Epithelial cell of esophagus (primary cell): Measurements from ENCODE around the gene ALG1.

ENCODE experiments used
- DNase-seq: peaks from one replicate; pipeline ENCODE4 v3.0.0; 2010; ENCODE audit warnings: low read depth
- H3K4me3 ChIP-seq: 2 replicates; pipeline ENCODE4 v1.5.1; 2011; ENCODE audit warnings: mild to moderate bottlenecking, low read length, control low read depth
- TF ChIP-seq, protein P1 (sequence below): IDR thresholded peaks from 2 replicates; pipeline ENCODE4 v1.5.1; 2011; ENCODE audit warnings: low read depth, mild to moderate bottlenecking, low read length, control low read depth, inconsistent platforms; ENCODE audit not compliant: insufficient read depth; ENCODE audit errors: missing control alignments

ALG1 gene, protein sequence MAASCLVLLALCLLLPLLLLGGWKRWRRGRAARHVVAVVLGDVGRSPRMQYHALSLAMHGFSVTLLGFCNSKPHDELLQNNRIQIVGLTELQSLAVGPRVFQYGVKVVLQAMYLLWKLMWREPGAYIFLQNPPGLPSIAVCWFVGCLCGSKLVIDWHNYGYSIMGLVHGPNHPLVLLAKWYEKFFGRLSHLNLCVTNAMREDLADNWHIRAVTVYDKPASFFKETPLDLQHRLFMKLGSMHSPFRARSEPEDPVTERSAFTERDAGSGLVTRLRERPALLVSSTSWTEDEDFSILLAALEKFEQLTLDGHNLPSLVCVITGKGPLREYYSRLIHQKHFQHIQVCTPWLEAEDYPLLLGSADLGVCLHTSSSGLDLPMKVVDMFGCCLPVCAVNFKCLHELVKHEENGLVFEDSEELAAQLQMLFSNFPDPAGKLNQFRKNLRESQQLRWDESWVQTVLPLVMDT

DNA sequence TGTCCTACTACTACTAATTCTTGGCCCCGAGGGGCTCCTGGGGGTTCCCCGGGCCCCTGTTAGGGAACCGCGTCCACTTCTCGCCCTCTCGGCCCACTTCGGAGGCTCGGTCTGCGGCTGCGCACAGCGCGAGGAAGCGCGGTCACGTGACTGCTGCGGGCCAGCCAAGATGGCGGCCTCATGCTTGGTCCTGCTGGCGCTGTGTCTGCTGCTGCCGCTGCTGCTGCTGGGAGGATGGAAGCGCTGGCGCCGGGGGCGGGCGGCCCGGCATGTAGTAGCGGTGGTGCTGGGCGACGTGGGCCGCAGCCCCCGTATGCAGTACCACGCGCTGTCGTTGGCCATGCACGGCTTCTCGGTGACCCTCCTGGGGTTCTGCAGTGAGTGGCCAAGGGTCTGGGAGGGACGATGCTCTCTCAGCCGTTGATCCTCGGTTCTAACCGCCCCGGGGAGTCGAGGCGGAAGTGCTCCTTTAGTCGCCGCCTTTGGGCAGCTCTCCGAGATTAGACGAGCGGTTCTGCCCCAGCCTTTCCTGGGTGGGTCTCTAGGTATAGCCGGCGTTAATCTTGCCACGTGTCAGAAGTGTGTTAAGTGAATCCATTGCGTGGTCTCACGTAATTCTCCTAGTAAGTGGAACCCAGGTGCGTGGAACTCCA, at the start of gene ALG1:
TSS of gene ALG1 (plus strand) at position 163 of the 653 bp plus-strand sequence. CDS start at position 170, 7 bp downstream.
- TF ChIP-seq, protein P1, sequence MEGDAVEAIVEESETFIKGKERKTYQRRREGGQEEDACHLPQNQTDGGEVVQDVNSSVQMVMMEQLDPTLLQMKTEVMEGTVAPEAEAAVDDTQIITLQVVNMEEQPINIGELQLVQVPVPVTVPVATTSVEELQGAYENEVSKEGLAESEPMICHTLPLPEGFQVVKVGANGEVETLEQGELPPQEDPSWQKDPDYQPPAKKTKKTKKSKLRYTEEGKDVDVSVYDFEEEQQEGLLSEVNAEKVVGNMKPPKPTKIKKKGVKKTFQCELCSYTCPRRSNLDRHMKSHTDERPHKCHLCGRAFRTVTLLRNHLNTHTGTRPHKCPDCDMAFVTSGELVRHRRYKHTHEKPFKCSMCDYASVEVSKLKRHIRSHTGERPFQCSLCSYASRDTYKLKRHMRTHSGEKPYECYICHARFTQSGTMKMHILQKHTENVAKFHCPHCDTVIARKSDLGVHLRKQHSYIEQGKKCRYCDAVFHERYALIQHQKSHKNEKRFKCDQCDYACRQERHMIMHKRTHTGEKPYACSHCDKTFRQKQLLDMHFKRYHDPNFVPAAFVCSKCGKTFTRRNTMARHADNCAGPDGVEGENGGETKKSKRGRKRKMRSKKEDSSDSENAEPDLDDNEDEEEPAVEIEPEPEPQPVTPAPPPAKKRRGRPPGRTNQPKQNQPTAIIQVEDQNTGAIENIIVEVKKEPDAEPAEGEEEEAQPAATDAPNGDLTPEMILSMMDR, result no peak
- peak; percentile 83 for DNase-seq
- peak within 1 kb of the TSS; percentile 86 for H3K4me3 ChIP-seq

DNA sequence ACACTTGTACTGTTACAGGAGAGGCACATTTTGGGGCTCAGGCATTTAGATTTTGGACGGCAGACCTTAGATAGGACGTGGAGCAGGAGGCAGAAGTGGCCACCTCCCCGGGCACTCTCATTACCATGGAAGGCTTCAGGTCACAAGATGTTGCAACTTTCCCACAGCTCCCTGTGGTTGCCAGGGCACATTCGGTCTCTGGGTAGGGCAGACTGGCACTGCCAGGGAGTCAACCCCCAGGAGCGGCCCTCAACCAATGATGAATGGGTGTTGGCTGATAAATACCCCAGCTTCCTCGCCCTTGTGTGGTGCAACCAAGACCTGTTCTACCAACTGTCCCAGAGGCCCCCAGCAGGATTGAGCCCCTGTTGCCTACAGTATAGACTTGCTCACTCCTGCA, 49.1 kb upstream of the ALG1 start:
- DNase-seq, result no peak
- no peak overlapping the region for H3K4me3 ChIP-seq
- TF ChIP-seq, protein P1, result no peak

DNA sequence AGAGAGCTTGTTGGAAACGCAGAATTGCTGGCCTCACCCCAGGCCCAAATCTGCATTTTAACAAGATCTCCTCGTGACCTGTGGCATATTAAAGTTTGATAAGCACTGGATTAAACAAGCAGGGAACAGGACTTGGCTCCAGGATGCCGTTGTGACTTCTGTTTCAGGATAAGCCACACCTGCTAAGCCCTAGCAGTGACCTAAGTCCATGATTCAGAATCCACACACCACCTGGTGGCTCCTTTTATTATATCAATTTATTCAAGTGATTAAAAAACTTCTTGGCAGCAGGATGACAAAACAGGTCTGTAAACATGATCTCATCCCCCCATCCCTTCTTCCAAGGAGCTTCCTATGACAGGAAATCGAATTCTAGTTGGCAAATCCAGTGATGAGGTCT, 47.0 kb upstream of the ALG1 start:
- peak; percentile 70 for DNase-seq
- TF ChIP-seq, protein P1, result peak; percentile 50
- no peak overlapping the region for H3K4me3 ChIP-seq

DNA sequence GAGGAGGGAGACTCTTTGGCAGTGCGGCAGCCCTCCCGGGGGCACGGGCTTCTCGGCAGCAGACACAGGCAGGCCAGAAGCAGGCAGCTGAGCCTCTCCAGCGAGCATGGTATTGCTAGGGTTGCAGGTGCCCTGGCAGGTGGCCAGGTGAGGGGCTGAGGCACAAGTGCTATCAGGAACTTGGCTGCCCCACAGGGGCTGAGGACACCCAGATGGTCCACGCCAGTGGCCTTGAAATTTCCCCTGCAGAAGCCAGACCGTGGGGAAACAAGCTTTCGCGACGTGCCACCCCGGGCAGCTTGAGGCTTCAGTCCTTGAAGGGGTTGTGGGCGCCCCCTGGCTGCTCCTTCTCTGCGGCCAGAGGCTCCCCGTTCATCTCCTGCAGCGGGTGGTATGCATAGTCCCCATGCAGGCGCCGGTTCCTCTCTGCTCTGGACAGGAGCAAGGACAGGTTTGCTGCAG, 46.4 kb upstream of the ALG1 start:
- DNase-seq, result no peak
- TF ChIP-seq, protein P1, result no peak
- no peak overlapping the region for H3K4me3 ChIP-seq

DNA sequence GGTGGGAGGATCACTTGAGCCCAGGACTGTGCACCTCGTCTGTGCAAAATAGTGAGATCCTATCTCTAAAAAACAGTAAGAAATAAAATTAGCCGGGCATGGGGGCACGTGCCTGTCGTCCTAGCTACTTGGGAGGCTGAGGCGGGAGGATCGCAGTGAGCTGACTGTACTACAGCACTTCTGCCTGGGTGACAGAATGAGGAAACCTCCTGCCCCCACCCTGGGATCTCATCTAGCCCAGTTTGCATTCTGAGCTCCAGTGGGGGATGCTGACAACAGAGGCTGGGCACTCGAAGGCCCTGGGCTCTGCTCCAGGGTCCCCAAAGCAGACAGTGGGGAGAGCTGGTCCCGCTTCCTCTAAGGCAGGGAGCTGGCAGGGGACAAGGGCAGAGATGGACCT, 45.0 kb upstream of the ALG1 start:
- no peak for DNase-seq
- no peak overlapping the region for H3K4me3 ChIP-seq
- TF ChIP-seq, protein P1, result no peak

DNA sequence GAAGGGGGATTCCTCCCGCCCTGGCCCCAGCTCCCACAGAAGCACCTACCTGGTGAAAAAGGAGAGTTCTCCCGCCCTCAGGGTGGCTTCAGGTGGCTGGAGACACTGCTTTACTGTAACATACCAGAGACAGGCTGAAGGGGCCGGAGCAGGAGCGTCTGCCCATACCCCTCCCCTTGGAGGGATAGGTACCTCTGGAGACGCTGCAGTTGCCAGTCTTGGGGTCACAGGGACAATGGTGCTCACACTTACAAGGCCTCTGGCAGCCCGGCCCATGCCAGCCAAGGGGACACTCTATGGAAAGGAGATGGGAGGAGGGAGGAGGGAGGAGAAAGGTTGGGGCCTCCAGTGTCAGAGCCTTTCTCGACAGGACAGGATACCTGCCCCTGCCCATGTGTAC, 44.6 kb upstream of the ALG1 start:
- TF ChIP-seq, protein P1, result no peak
- H3K4me3 ChIP-seq, result no peak overlapping the region
- DNase-seq, result no peak
